Right lobe of liver (tissue), 4 donors: Measurements from ENCODE around the gene TCF12.

Experiments
- POLR2A ChIP-seq: fragments of 450-650 bp; IDR thresholded peaks from one replicate; pipeline ENCODE4 v1.6.1; 2017; ENCODE audit warnings: antibody characterized with exemption, mild to moderate bottlenecking
- TF ChIP-seq, protein P1 (sequence below), 4 donors: fragments of 200-600 bp in 3 of 4; fragments of 450-650 bp in 1 of 4; IDR thresholded peaks; one replicate each; pipeline versions ENCODE4 v1.5.1 to v1.8.0; 2016 to 2022; ENCODE audit warnings: antibody characterized with exemption in 4 of 4, mild to moderate bottlenecking in 2 of 4
- donor health status: DM: no; HTN: no; CAD: no.
- donor health status: DM: no; HTN: no; CAD: no.
- donor health status: DM: no; HTN: yes; CAD: no.

DNA sequence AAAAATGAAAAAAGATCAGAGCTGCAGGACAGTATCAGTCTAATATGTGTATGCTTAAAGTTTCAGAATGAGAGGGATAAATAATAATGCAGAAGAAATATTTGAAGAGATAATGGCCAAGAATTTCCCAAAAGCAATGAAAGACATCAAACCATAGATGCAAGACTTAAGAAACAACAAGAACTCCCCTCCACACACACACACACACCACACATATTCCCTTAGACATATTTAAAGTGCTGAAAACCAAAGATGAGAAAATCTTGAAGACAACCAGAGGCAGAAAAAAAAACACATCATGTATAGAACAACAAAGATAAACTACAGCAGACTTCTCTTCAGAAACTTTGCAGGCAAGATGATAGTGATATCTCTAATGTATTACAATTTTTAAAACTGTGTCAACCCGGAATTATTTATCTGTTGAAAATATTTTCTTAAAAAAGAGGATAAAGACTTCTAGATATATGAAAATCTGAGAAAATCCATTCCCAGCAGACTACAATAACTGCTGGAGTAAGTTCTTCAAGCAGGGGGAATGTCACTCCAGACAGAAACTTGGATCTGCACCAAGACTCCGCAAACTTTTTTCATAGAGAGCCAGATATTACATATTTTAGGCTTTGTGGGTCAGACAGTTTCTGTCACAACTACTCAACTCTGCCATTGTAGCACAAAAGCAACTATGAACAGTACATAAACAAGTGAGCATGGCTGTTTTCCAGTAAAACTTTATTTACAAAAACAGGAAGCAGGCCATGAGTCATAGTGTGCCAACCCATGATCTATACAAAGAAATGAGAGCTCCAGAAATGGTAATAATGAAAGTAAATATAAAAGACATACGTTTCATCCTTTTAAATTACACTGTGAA is 234.5 kb downstream of the TCF12 start:
- TF ChIP-seq, protein P1, sequence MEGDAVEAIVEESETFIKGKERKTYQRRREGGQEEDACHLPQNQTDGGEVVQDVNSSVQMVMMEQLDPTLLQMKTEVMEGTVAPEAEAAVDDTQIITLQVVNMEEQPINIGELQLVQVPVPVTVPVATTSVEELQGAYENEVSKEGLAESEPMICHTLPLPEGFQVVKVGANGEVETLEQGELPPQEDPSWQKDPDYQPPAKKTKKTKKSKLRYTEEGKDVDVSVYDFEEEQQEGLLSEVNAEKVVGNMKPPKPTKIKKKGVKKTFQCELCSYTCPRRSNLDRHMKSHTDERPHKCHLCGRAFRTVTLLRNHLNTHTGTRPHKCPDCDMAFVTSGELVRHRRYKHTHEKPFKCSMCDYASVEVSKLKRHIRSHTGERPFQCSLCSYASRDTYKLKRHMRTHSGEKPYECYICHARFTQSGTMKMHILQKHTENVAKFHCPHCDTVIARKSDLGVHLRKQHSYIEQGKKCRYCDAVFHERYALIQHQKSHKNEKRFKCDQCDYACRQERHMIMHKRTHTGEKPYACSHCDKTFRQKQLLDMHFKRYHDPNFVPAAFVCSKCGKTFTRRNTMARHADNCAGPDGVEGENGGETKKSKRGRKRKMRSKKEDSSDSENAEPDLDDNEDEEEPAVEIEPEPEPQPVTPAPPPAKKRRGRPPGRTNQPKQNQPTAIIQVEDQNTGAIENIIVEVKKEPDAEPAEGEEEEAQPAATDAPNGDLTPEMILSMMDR (IDR thresholded peaks at IDR 0.05) = no peak
- no peak for TF ChIP-seq POLR2A
